Measurements from ENCODE around the gene CRACR2B. TPM values are rescaled to one million over a fixed set of nuclear protein-coding genes. Genes with fewer than 3 reads are reported as not detected.

CRACR2B gene
- total RNA-seq, 3 donors from 2014 or later (not counting 1 experiment from before 2014, with no cell fraction given), result 3.4 to 10.1 (median 3.8) TPM

DNA sequence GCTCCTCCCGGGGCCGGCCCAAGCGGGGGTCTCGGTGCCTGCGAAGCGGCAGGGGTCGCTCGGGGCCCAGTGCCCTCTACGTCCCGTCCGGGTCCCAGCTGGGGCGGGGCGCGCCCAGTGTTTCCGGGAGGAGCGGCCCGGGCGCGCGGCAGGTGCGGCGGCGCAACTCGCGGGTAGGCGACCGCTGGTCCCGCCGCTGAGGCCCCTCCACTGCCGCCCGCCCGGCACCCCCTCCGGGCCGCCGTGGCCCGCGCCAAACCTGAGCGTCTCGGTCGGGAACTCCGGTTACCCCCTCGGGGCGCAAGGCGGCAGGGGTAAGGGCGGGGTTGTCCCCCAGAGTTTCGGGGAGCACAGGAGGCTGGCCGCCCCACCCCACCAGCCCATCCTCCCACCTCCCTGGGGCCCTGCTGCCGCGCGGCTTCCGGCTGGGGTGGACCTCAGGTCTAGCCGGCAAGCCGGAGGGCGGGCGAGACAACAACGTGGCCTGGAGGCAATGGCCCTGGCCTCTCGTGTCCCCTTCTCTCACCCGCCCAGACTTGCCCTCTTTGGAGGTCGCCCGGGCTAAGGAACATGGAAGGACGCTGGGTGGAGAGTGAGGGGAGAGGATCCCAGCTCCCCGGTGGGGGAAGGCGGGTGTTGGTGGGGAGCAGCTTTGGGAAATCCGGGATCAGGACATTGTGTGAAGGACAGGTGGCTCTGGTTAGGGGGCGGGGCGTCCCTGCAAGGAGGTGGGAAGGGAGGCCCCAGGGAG is 398 bp upstream of the CRACR2B start:
- peaks cover 19% of the 10 kb centered on the region for H3K27me3 ChIP-seq (ENCODE audit: control insufficient read depth, insufficient read depth, low read length)
- Mint-ChIP-seq H3K27me3 (ENCODE audit: low read depth in 2 of 2) (peaks cover 8 to 35% of the 10 kb centered on the region in 2 donors), H3K36me3 (no peaks in the 10 kb centered on the region)

DNA sequence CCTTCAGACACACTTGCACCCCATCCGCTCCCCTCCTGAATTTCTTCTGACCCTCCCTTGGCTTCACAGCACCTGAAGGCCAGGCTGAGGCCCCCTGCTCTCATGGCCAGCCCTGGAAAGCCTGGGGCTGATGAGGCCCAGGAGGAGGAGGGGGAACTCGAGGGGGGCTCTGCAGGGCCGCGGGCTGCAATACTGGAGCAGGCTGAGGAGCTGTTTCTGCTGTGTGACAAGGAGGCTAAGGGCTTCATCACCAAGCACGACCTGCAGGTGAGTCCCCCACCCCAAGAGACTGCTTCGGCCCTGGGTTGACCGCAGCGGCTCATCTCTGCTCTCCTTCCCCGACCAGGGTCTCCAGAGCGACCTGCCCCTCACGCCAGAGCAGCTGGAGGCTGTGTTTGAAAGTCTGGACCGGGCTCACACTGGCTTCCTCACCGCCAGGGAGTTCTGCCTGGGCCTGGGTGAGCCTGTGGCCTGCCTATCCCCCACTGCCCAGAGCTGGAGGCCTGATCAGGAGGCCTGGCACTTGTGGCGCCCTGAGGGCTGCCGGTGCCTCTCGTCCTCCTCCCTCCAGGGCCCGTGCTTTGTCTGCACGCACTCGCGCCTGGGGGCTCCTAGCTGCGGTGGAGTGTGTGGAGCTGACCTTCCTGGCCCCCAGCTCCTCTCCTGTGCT is 922 bp downstream of the CRACR2B start:
- Mint-ChIP-seq H3K27me3 (ENCODE audit: low read depth in 2 of 2) (peaks cover 8 to 35% of the 10 kb centered on the region in 2 donors), H3K9me3 (no peaks in the 10 kb centered on the region), H3K4me3 (peak overlapping the region; percentile 76), H3K27ac (peak overlapping the region in 1 of 2 donors; percentile 52), H3K4me1 (peaks cover 0 to 37% of the 10 kb centered on the region in 2 donors), H3K36me3 (no peaks in the 10 kb centered on the region)
- ATAC-seq (no peak), DNase-seq (no peak)
- TF ChIP-seq, protein P1, sequence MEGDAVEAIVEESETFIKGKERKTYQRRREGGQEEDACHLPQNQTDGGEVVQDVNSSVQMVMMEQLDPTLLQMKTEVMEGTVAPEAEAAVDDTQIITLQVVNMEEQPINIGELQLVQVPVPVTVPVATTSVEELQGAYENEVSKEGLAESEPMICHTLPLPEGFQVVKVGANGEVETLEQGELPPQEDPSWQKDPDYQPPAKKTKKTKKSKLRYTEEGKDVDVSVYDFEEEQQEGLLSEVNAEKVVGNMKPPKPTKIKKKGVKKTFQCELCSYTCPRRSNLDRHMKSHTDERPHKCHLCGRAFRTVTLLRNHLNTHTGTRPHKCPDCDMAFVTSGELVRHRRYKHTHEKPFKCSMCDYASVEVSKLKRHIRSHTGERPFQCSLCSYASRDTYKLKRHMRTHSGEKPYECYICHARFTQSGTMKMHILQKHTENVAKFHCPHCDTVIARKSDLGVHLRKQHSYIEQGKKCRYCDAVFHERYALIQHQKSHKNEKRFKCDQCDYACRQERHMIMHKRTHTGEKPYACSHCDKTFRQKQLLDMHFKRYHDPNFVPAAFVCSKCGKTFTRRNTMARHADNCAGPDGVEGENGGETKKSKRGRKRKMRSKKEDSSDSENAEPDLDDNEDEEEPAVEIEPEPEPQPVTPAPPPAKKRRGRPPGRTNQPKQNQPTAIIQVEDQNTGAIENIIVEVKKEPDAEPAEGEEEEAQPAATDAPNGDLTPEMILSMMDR (IDR thresholded peaks at IDR 0.05), result no peak
- Histone ChIP-seq H3K36me3 (ENCODE audit: control insufficient read depth, insufficient read depth, low read length) (peaks cover 6% of the 10 kb centered on the region), H3K27me3 (ENCODE audit: control insufficient read depth, insufficient read depth, low read length) (peaks cover 19% of the 10 kb centered on the region), H3K4me1 (ENCODE audit: control insufficient read depth, insufficient read depth, low read length) (peaks cover 64% of the 10 kb centered on the region), H3K27ac (ENCODE audit: low read length) (no peak overlapping the region), H3K4me3 (ENCODE audit: low read length) (no peak overlapping the region), H3K9me3 (ENCODE audit: control insufficient read depth, insufficient read depth, low read length) (no peaks in the 10 kb centered on the region)
- intact Hi-C loops (cut with micrococcal nuclease), result no loop called here
- WGBS (ENCODE audit: insufficient coverage), result 76% methylated on average over 21 of the region's 21 CpGs

More for the DNA sequence above, 398 bp upstream of the CRACR2B start:
- H3K4me1 ChIP-seq (ENCODE audit: control insufficient read depth, insufficient read depth, low read length), result peaks cover 57% of the 10 kb centered on the region
- intact Hi-C loops (cut with micrococcal nuclease), result no loop called here
- Mint-ChIP-seq H3K4me3 (peak overlapping the region; percentile 76), H3K27ac (peak overlapping the region in 1 of 2 donors; percentile 52), H3K9me3 (no peaks in the 10 kb centered on the region), H3K4me1 (peaks cover 0 to 37% of the 10 kb centered on the region in 2 donors)
- DNase-seq (no peak), ATAC-seq (peak; percentile 24 to 66 (median 32))
- TF ChIP-seq, protein P1 (IDR thresholded peaks at IDR 0.05), result no peak
- no peaks in the 10 kb centered on the region for H3K9me3 ChIP-seq (ENCODE audit: control insufficient read depth, insufficient read depth, low read length)
- H3K27ac ChIP-seq (ENCODE audit: low read length), result no peak overlapping the region
- peak overlapping the region; percentile 23 for H3K4me3 ChIP-seq (ENCODE audit: low read length)
- peaks cover 6% of the 10 kb centered on the region for H3K36me3 ChIP-seq (ENCODE audit: control insufficient read depth, insufficient read depth, low read length)
- WGBS (ENCODE audit: insufficient coverage), result 5% methylated on average over 66 of the region's 66 CpGs

DNA sequence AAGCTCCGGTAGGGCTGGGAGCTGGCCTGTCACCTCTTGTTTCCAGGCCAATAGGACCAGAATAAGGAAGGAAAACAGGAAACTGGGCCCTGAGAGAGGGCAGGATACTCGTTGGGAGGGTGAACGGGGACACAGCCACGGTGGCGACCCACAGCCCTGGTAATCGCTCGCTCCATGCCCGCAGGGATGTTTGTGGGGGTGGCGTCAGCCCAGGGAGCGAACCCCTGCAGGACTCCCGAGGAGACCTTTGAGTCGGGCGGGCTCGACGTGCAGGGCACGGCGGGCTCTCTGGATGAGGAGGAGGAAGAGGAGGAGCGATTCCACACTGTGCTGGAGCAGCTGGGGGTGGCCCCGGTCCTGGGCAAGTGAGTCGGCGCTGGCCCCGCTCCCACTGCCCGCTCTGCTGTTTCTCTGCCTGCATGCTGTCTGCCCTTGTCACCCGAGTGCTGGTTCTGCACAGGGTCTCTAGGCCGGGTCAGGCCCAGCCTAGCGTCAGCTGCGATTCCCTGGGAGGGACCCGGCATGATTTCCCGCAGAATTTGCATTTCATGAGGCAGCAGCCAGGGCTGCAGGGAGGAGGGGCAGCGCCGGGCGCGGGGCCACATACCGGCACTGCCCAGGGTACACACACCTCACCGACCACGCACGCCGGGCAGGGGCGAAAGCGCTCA is 1.6 kb downstream of the CRACR2B start:
- TF ChIP-seq, protein P1 (IDR thresholded peaks at IDR 0.05), result no peak
- no peak for DNase-seq
- Mint-ChIP-seq H3K27ac (no peak overlapping the region), H3K4me3 (peak overlapping the region; percentile 72), H3K9me3 (no peaks in the 10 kb centered on the region), H3K27me3 (ENCODE audit: low read depth in 2 of 2) (peaks cover 8 to 35% of the 10 kb centered on the region in 2 donors), H3K36me3 (no peaks in the 10 kb centered on the region), H3K4me1 (peaks cover 0 to 37% of the 10 kb centered on the region in 2 donors)
- intact Hi-C loops (cut with micrococcal nuclease), result no loop called here
- no peak for ATAC-seq
- Histone ChIP-seq H3K27me3 (ENCODE audit: control insufficient read depth, insufficient read depth, low read length) (peaks cover 19% of the 10 kb centered on the region), H3K9me3 (ENCODE audit: control insufficient read depth, insufficient read depth, low read length) (no peaks in the 10 kb centered on the region), H3K36me3 (ENCODE audit: control insufficient read depth, insufficient read depth, low read length) (peaks cover 6% of the 10 kb centered on the region), H3K4me3 (ENCODE audit: low read length) (no peak overlapping the region), H3K27ac (ENCODE audit: low read length) (no peak overlapping the region), H3K4me1 (ENCODE audit: control insufficient read depth, insufficient read depth, low read length) (peaks cover 70% of the 10 kb centered on the region)
- 16% methylated on average over 40 of the region's 40 CpGs for WGBS (ENCODE audit: insufficient coverage)
